GM19324 (cell line): Measurements from ENCODE around the gene GREB1.

Experiments used
- ATAC-seq: cut with Tn5 transposase; IDR thresholded peaks from one replicate; pipeline ENCODE4 v1.9.1; 2021; ENCODE audit warnings: mild to moderate bottlenecking, moderate library complexity; ENCODE audit not compliant: unreplicated experiment, low FRiP score

Gene GREB1

GRCh38 chr2:11596801-11597200 is 63.0 kb downstream of the GREB1 start:
- no peak for ATAC-seq

DNA sequence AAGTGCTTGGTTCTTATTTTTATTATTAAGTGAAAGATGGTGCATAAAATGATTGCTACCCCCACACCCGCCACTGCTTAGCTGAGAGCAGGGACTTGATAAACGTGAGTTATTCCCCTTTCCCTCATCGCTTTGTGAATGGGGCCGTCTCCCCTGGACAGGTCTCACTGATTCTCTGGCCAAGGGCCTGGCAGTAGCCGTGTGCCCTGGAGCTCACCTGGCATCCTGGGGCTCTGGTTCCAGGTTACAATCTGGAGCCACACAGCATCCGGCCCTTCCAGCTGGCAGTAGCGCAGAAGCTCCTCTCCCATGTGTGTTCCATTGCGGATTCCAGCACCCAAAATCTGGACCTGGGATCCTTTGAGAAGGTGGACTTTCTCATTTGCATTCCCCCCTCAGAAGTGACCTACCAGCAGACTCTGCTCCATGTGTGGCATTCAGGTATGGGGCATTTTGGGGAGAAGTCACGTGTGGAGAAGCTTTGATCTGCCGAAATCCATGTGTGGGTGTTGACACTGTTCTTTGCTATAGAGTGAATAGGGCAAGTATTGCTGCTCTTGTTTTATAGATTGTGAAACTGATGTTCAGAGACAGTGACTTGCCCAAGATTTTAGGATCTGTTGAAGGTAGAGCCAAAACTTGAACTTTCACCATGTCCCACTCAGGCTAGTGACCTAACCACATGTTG is 63.8 kb downstream of the GREB1 start:
- ATAC-seq, result no peak

GRCh38 chr2:11598228-11598731 is 64.4 kb downstream of the GREB1 start:
- ATAC-seq, result no peak

- ATAC-seq, result no peak
Measured at GRCh38 chr2:11602563-11603204, 68.8 kb downstream of the GREB1 start.

DNA sequence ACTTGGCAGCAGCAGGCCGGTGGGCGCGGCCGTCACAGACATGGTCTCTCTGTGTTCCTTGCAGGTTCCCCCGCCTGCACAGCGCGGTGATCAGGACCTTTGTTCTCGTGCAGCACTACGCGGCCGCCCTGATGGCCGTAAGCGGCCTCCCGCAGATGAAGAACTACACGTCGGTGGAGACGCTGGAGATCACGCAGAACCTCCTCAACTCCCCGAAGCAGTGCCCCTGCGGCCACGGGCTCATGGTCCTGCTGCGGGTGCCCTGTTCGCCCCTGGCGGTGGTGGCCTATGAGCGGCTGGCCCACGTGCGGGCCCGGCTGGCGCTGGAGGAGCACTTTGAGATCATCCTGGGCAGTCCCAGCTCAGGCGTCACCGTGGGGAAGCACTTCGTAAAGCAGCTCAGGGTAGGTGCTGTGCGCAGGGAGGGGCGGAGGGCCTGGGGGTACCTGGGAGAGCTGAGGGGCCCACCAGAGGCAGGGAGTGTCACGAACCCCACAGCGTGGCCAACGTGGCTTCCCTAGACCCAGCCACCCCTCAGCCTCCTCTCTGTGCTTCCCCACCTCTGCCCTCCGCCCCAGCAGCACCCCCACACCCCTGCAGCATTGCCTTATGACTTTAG is 76.9 kb downstream of the GREB1 start:
- ATAC-seq, result no peak

- ATAC-seq, result no peak
Measured at GRCh38 chr2:11611251-11611650, 77.4 kb downstream of the GREB1 start.

- ATAC-seq, result no peak
Measured at GRCh38 chr2:11612553-11613215, 78.8 kb downstream of the GREB1 start.

DNA sequence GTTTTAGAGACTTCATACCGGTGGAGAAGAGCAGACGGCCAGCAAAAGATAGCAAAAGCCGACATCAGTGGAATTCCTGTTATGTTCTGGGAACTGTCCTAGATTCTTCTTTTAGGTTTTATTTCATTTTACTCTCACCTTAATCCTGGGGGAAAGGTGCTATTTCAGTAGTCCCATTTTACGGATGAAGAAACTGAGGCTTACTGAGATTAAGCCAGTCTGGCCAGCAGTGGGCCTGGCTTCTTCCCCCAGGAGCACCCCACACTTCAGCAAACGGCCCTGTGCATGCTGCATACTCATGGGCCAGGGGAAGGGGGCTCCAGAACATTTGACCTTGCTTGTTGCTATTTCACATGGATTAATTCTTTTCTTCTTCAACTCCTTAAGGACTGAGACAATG is 79.5 kb downstream of the GREB1 start:
- ATAC-seq, result no peak

DNA sequence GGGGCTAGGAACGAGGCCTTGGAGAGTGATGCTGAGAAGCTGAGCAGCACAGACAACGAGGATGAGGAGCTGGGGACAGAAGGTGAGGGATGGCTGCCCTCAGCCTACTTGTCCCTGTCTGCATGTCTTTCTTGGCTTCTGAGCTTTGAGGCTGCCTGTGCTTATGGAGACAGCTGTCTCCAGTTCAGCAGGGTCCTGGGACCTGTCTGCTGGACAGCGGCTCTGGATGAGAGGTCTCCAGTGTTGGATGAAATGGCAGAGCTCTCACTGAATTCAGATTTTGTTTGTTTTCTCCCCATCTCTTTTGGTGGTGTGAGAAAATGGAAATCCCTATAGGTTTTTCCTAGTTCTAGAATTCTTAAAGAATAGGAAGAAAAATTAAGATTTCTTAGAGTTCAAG is 81.4 kb downstream of the GREB1 start:
- ATAC-seq, result no peak

- no peak for ATAC-seq
Measured at GRCh38 chr2:11616097-11616687, 82.3 kb downstream of the GREB1 start.

DNA sequence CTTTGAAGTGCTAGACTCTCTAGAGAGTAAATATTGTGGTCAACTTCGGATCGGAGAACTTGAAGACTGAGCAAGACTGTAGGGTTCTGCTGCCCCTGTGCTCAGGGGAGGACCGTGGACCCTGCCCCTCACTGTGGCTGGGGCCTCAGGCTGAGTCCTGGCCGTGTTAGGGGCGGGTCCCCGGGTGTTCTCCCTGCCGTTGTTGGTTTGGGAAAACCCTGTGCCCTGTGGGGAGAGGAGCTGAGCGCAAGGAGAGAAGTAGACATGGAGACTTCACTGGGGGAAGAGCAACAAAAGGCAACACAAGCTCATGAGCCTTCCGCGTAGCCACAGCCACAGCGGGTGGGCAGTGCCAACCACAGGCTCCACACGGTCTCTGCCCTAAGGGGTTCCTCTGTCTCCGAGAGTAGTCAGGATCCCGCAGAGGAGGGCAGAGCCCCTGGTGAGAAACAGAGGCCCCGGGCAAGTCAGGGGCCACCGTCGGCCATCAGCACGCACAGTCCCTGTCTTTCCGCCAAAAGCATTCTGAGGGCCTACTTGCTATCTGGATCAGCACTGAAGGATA is 83.1 kb downstream of the GREB1 start:
- no peak for ATAC-seq

GRCh38 chr2:11617527-11617926 is 83.7 kb downstream of the GREB1 start:
- ATAC-seq, result no peak

DNA sequence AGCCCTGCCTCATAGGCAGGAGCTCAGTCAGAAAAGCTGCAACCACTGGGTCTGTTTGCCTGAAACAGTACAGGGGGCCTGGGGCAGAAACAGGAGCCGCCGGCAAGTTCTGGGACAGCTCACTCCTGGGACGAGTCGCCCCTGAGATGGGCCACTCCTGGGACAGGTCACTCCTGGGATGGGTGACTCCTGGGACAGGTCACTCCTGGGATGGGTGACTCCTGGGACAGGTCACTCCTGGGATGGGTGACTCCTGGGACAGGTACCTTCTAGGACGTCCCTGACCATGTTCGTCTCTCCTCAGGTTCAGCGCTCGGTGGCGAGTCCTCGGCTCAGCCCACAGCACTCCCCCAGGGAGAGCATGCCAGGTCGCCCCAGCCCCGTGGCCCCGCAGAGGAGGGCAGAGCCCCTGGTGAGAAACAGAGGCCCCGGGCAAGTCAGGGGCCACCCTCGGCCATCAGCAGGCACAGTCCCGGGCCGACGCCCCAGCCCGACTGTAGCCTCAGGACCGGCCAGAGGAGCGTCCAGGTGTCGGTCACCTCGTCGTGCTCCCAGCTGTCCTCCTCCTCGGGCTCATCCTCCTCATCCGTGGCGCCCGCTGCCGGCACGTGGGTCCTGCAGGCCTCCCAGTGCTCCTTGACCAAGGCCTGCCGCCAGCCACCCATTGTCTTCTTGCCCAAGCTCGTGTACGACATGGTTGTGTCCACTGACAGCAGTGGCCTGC is 84.3 kb downstream of the GREB1 start:
- no peak for ATAC-seq

DNA sequence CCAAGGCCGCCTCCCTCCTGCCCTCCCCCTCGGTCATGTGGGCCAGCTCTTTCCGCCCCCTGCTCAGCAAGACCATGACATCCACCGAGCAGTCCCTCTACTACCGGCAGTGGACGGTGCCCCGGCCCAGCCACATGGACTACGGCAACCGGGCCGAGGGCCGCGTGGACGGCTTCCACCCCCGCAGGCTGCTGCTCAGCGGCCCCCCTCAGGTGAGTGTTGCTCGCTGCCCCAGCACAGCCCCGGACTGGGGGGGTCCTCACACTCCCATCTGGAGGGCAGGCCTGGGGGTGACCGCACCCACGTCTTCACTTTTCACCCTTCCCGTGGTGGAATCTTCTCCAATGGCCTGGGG is 84.8 kb downstream of the GREB1 start:
- no peak for ATAC-seq

GRCh38 chr2:11621410-11621809 is 87.6 kb downstream of the GREB1 start:
- ATAC-seq, result no peak

DNA sequence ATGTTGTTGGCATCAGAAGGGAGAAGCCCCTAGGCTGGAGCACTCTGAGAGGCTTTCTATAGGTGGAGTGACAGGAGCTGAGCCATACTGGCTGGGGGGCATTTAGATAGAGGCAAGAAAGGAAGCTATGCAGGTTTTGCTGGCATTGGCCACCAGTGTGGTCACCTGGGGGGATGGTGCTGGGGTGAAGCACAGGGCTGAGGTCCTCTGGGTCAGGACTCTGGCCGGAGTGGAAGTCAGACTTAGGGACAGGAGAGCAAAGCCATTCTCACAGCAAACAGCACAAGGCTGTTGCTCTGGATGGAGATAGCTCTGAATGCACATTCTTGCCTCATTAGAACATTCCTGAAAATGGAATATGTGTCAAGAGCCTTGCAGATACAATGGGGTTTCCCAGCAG is 88.8 kb downstream of the GREB1 start:
- ATAC-seq, result no peak

DNA sequence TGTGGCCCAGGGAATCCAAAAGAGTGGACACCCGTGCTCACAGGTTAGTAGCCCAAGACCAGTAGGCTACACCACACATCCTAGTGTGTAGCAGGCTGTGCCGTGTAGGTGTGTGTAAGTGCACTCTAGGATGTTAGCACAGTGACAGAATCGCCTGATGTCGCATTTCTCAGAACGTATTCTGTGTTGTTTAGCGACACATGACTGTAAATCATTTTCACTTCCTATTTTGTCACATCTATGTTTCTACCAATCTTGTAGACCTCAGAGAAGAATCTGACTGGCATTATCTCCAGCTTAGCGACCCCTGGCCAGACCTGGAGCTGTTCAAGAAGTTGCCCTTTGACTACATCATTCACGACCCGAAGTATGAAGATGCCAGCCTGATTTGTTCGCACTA is 91.0 kb downstream of the GREB1 start:
- no peak for ATAC-seq

DNA sequence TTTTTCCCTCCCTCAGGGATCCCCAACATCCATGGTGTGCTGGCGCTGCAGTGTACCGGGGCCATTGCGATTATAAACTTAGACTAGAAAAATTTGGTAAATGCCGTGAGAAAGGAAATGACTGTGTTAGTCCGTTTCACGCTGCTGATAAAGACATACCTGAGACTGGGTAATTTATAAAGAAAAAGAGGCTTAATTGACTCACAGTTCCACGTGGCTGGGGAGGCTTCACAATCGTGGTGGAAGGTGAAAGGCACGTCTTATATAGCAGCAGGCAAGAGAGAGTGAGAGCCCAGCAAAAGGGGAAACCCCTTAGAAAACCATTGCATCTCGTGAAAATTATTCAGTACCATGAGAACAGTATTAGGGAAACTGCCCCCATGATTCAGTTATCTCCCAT is 91.8 kb downstream of the GREB1 start:
- no peak for ATAC-seq

DNA sequence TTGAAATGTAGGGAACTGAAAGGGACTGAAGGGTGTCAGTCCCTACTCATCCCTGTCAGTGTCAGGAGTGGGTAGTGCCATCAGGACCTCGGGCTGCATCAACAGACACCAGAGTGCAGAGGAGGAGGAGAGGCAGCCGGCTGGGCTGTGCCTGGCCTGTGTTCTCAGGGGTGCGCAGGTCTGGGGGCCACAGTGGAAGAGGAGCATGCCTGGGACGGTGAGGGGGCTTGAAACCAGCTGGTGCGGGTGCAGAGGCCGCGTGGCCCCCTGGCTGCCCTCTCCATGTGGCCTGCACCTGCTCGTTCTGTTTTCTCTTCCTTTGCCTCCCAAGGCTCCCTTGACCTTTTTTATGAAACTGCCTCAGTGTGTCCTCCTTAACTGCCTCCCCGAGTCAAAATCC is 94.8 kb downstream of the GREB1 start:
- no peak for ATAC-seq

- no peak for ATAC-seq
Measured at GRCh38 chr2:11629215-11629614, 95.4 kb downstream of the GREB1 start.
